Right hindlimb (tissue), 1 donor: ENCODE measurements around the gene PKP4.
"Not testable (repeated sequence)": the region's sequence is repeated elsewhere in the genome, so short reads cannot be mapped to it uniquely, and the experiment has no call there.

Source experiments
- DNase-seq: peaks from one replicate; pipeline ENCODE4 v3.0.0-alpha.2; 2018

PKP4 gene

GRCh38 chr2:158688721-158689120 lies 232.0 kb downstream of the PKP4 start:
- no peak for DNase-seq

- DNase-seq: no peak
Observed at GRCh38 chr2:158689391-158689790, 232.6 kb downstream of the PKP4 start.

GRCh38 chr2:158690823-158691222 lies 234.1 kb downstream of the PKP4 start:
- no peak for DNase-seq

- DNase-seq: no peak
Observed at GRCh38 chr2:158691619-158692018, 234.9 kb downstream of the PKP4 start.

GRCh38 chr2:158692372-158693103 lies 235.8 kb downstream of the PKP4 start:
- DNase-seq: no peak

- no peak for DNase-seq
Observed at GRCh38 chr2:158693476-158693875, 236.7 kb downstream of the PKP4 start.

GRCh38 chr2:158695305-158695704 lies 238.6 kb downstream of the PKP4 start:
- DNase-seq: no peak

GRCh38 chr2:158695744-158696143 lies 239.0 kb downstream of the PKP4 start:
- not testable (repeated sequence) for DNase-seq

GRCh38 chr2:158699323-158699722 lies 242.6 kb downstream of the PKP4 start:
- DNase-seq: no peak

GRCh38 chr2:158701101-158701500 lies 244.3 kb downstream of the PKP4 start:
- DNase-seq: no peak

GRCh38 chr2:158702740-158703139 lies 246.0 kb downstream of the PKP4 start:
- DNase-seq: no peak

GRCh38 chr2:158704724-158705465 lies 248.1 kb downstream of the PKP4 start:
- DNase-seq: not testable (repeated sequence)

- DNase-seq: no peak
Observed at GRCh38 chr2:158712791-158713522, 256.2 kb downstream of the PKP4 start.

- no peak for DNase-seq
Observed at GRCh38 chr2:158713523-158714138, 256.9 kb downstream of the PKP4 start.

GRCh38 chr2:158714420-158714819 lies 257.7 kb downstream of the PKP4 start:
- DNase-seq: no peak

GRCh38 chr2:158715357-158715756 lies 258.6 kb downstream of the PKP4 start:
- no peak for DNase-seq

GRCh38 chr2:158716121-158716791 lies 259.5 kb downstream of the PKP4 start:
- peak; percentile 67 for DNase-seq

- no peak for DNase-seq
Observed at GRCh38 chr2:158716921-158717320, 260.2 kb downstream of the PKP4 start.

GRCh38 chr2:158717366-158718195 lies 260.8 kb downstream of the PKP4 start:
- DNase-seq: no peak

GRCh38 chr2:158718196-158718585 lies 261.4 kb downstream of the PKP4 start:
- DNase-seq: no peak

GRCh38 chr2:158718851-158719250 lies 262.1 kb downstream of the PKP4 start:
- DNase-seq: no peak

- DNase-seq: no peak
Observed at GRCh38 chr2:158719403-158719802, 262.7 kb downstream of the PKP4 start.
